LNCaP clone FGC (cell line): ENCODE measurements around the gene FHIT.

ENCODE experiments used
- DNase-seq: peaks from one replicate; pipeline ENCODE4 v3.0.0-alpha.2; 2011; ENCODE audit warnings: low read depth
- H3K4me3 ChIP-seq: 2 replicates; pipeline ENCODE4 v1.5.1; 2011; ENCODE audit warnings: mild to moderate bottlenecking, low read depth, low read length, control low read depth
- CTCF ChIP-seq: IDR thresholded peaks from 2 replicates; pipeline ENCODE4 v1.5.1; 2012; ENCODE audit warnings: mild to moderate bottlenecking; ENCODE audit not compliant: control insufficient read depth, insufficient read depth; ENCODE audit errors: extremely low read depth

Gene FHIT

GRCh38 chr3:60160111-60160821 lies 1091.0 kb downstream of the FHIT start:
- no peak for DNase-seq
- H3K4me3 ChIP-seq: no peak overlapping the region
- no peak for TF ChIP-seq CTCF

GRCh38 chr3:60158035-60158434 lies 1093.2 kb downstream of the FHIT start:
- H3K4me3 ChIP-seq: no peak overlapping the region
- no peak for TF ChIP-seq CTCF
- no peak for DNase-seq

- no peak overlapping the region for H3K4me3 ChIP-seq
- no peak for TF ChIP-seq CTCF
- DNase-seq: no peak
These were observed 1097.2 kb downstream of the FHIT start for GRCh38 chr3:60154011-60154410.

GRCh38 chr3:60153221-60153999 lies 1097.8 kb downstream of the FHIT start:
- DNase-seq: no peak
- H3K4me3 ChIP-seq: no peak overlapping the region
- no peak for TF ChIP-seq CTCF

GRCh38 chr3:60149501-60149900 lies 1101.8 kb downstream of the FHIT start:
- TF ChIP-seq CTCF: no peak
- H3K4me3 ChIP-seq: no peak overlapping the region
- DNase-seq: no peak

GRCh38 chr3:60147249-60147950 lies 1103.9 kb downstream of the FHIT start:
- H3K4me3 ChIP-seq: no peak overlapping the region
- no peak for DNase-seq

More at GRCh38 chr3:60147249-60147950, 1103.9 kb downstream of the FHIT start:
- TF ChIP-seq CTCF: no peak
